Measurements from ENCODE around the gene VPS51.

GRCh38 chr11:65107078-65107477 is 11.1 kb downstream of the VPS51 start:
- TF ChIP-seq ATF1 (CRISPR knock-in tag; IDR thresholded peaks at IDR 0.05): no peak
- TF ChIP-seq ATF1 (tag; IDR thresholded peaks at IDR 0.05): no peak
- TF ChIP-seq SMAD3 (CRISPR knock-in tag; conservative IDR thresholded peaks at IDR 0.05): no peak
- TF ChIP-seq NCOA4 (IDR thresholded peaks at IDR 0.05; ENCODE audit: partially characterized antibody): no peak
- TF ChIP-seq EZH2 (IDR thresholded peaks at IDR 0.05; ENCODE audit: borderline replicate concordance, low read depth, low read length): no peak
- TF ChIP-seq SIN3A (IDR thresholded peaks at IDR 0.05; ENCODE audit: borderline replicate concordance in 2 of 2, control insufficient read depth in 1 of 2, low read depth in 2 of 2, low read length in 2 of 2): no peak
- TF ChIP-seq TAF1 (IDR thresholded peaks at IDR 0.05; ENCODE audit: control insufficient read depth, extremely low read depth, insufficient read depth, low read length, severe bottlenecking): no peak
- TF ChIP-seq SIX5 (IDR thresholded peaks at IDR 0.05; ENCODE audit: borderline replicate concordance in 1 of 2, insufficient read depth in 1 of 2, low read depth in 1 of 2, low read length in 2 of 2): no peak
- TF ChIP-seq RREB1 (CRISPR knock-in tag; IDR thresholded peaks at IDR 0.05): no peak
- TF ChIP-seq TCF7L2 (IDR thresholded peaks at IDR 0.05; ENCODE audit: low read depth, low read length): no peak
- TF ChIP-seq NBN (IDR thresholded peaks at IDR 0.05; ENCODE audit: low read depth): no peak
- TF ChIP-seq GATAD2A (IDR thresholded peaks at IDR 0.05): no peak
- no peak for TF ChIP-seq SMARCE1 (IDR thresholded peaks at IDR 0.05)
- TF ChIP-seq REST (IDR thresholded peaks at IDR 0.05; ENCODE audit: borderline replicate concordance): no peak
- no peak for TF ChIP-seq REST (CRISPR knock-in tag; IDR thresholded peaks at IDR 0.05; ENCODE audit: low read depth)
- TF ChIP-seq CTCF (IDR thresholded peaks at IDR 0.05 in 2 of 3, conservative IDR thresholded peaks at IDR 0.05 in 1 of 3; ENCODE audit: insufficient read depth in 2 of 3, low read depth in 1 of 3, low read length in 3 of 3): no peak

All from K562 (cell line).